Measurements from ENCODE around the gene NDFIP2.

Gene NDFIP2

GRCh38 chr13:79543883-79544282 lies 62.9 kb downstream of the NDFIP2 start:
- no peak overlapping the region for H3K4me3 ChIP-seq (ENCODE audit: low read depth, low read length)
- no peak for TF ChIP-seq CTCF (IDR thresholded peaks at IDR 0.05; ENCODE audit: low read depth, low read length)

DNA sequence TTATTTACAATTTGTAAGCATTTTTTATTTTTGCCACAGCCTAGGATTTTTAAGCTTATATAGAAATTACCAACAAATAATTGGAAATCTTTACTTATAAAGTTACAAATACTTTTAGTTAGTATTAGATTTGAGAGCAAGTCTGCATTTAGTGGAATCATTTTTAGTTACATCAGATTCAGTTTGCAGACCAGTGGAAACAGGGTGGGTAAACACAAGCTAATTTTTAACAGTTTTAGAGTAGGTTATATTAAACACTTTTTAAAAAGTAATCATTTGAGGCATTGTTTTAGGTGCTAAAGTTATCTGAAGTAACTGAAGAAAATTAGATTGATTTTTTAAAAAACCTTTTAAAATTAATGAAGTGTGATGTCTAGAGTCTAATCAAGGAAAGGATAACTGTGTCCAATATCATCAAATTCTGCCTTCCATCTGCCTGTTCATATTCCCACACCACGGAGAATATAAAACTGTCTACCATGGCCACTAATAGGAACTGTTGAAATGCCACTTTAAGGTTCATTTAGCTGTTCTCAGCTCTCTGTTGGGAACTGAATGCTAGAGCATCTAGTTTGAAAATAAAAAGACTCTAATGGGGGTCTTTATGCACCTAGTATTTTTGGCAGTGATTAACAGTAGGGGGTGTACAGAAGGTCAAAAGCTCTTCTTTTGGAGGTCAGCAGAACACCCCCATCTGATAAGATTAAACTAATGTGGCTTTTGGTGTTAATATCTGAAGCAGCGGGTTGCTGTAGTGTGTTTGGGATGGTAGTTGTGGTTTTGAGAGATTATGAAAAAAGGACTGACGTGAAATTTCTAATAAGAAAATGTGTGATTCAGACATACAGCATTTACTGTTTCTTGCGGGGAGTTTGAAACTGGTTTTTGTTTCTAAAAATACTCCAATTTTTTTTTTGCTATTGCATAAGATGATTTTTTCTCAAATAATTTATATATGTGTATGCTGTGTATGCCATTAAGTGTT lies 66.5 kb downstream of the NDFIP2 start:
- no peak for TF ChIP-seq CTCF (IDR thresholded peaks at IDR 0.05; ENCODE audit: low read depth, low read length)
- H3K4me3 ChIP-seq (ENCODE audit: low read depth, low read length): no peak overlapping the region

DNA sequence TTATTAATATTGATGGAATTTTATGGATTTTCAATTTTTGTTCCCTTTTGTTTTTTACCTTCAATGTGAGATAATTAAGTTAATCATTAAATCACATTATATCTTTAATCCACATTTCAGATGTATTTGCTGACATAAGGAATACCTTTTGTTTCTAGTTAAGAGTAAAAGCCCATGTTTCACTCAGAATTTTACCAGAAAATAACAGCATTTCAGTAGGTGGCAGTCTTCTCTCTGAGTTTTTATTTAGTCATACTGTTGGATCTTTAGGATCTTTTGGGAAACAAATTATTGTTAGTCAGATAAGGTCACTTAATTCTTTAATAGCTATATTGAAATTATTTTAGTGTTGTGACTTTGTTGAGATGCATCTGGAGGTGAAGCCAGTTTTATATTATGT lies 67.9 kb downstream of the NDFIP2 start:
- H3K4me3 ChIP-seq (ENCODE audit: low read depth, low read length): no peak overlapping the region
- no peak for TF ChIP-seq CTCF (IDR thresholded peaks at IDR 0.05; ENCODE audit: low read depth, low read length)

DNA sequence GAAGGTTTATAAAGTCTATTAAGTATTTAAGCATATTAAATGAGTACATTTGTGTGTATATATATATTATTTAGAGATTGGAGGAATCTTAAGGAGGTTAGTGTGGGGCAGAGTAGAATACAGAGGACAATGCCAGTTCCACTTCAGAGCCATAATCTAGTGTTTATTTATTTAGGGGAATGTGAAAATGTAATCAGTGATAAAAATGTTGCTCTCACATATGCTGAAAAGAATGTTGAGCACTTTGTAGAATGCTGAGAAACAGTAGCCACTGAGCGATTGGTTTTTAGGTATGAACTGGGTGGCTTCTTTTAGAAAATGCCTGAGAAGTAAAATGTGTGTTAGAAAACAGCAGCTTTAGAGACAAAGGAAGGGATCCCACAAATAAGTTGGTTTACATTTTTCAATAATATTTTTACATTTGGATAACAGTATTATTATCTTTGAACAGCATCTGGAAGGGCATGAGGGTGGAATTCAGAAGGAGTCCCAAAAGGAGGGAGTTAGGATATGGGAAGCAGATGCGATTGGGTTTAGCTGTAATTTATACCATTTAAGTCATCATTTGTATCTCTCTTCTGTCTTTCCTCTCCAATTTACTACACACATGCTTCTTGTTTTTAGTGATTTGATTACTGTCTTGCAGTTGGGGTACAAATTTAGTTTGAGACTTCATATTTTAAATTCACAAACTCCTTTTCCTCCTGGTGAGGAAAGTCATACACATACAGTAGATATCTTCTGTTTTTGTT lies 68.6 kb downstream of the NDFIP2 start:
- no peak for TF ChIP-seq CTCF (IDR thresholded peaks at IDR 0.05; ENCODE audit: low read depth, low read length)
- no peak overlapping the region for H3K4me3 ChIP-seq (ENCODE audit: low read depth, low read length)

GRCh38 chr13:79557666-79558065 lies 76.7 kb downstream of the NDFIP2 start:
- no peak overlapping the region for H3K4me3 ChIP-seq (ENCODE audit: low read depth, low read length)
- no peak for TF ChIP-seq CTCF (IDR thresholded peaks at IDR 0.05; ENCODE audit: low read depth, low read length)

DNA sequence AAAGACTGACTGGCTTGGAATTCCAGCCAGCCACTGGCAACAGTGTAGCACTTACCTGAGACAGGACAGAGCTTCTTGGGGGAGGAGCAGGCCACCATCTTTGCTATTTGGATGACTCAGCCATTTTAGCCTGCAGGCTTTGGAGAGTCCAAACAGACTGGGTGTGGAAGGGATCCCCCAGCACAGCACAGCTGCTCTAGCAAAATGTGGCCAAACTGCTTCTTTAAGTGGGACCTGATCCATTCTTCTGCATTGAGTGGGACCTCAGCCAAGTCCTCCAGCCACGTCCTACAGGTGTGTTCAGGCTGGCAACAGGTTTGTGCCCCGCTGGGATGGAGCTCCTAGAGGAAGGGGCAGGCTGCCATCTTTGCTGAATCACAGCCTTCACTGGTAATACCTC lies 80.0 kb downstream of the NDFIP2 start:
- TF ChIP-seq CTCF (IDR thresholded peaks at IDR 0.05; ENCODE audit: low read depth, low read length): no peak
- H3K4me3 ChIP-seq (ENCODE audit: low read depth, low read length): no peak overlapping the region

DNA sequence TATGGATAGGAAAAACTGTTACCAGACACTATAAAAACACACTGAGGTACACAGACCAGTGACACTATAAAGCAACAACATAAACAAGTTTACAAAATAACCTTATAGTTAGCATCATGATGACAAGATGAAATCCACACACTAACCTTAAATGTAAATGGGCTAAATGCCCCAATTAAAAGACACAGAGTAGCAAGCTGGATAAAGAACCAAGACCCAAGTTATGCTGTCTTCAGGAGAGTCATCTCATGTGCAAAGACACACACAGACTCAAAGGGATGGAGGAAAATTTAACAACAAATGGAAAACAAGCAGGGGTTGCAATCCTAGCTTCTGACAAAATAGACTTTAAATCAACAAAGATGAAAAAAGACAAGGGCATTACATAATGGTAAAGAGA lies 81.6 kb downstream of the NDFIP2 start:
- H3K4me3 ChIP-seq (ENCODE audit: low read depth, low read length): no peak overlapping the region
- no peak for TF ChIP-seq CTCF (IDR thresholded peaks at IDR 0.05; ENCODE audit: low read depth, low read length)
